Caco-2 (cell line): Measurements from ENCODE around the gene ATP9B. TPM values are rescaled to one million over a fixed set of nuclear protein-coding genes. Genes with fewer than 3 reads are reported as not detected.

Experiments used
- BruUV-seq: library from RNA; stranded (reverse); fragments of 400-500 nt; replicated peaks from 2 replicates; lab custom pipeline; 2021; lab: Mats Ljungman, UMichigan
- CTCF ChIA-PET: fragments of 300-600 bp; sonication (Branson Sonifier 250); formaldehyde crosslinking; loops from one replicate; lab custom pipeline; 2022; ENCODE audit warnings: antibody characterized with exemption; lab: Charles Lee
- POLR2A ChIA-PET: fragments of 300-600 bp; sonication (Branson Sonifier 250); formaldehyde crosslinking; loops from one replicate; lab custom pipeline; 2022; ENCODE audit warnings: antibody characterized with exemption; lab: Charles Lee
- DNase-seq, 2 experiments: peaks; one replicate each; pipeline versions ENCODE4 v3.0.0 to v3.0.0-alpha.2; 2020 to 2022
- H3K27me3 ChIP-seq: replicated peaks from 2 replicates; pipeline ENCODE4 v1.6.0; 2011; ENCODE audit warnings: low read length; ENCODE audit not compliant: control insufficient read depth, insufficient read depth
- H3K36me3 ChIP-seq: 2 replicates; pipeline ENCODE4 v1.5.1; 2011; ENCODE audit warnings: low read length; ENCODE audit not compliant: control insufficient read depth, insufficient read depth
- H3K4me1 ChIP-seq: fragments of 250-450 bp; sonication (Bioruptor Pico); 2 replicates; pipeline ENCODE4 v1.5.1; 2020; ENCODE audit warnings: mild to moderate bottlenecking
- H3K4me3 ChIP-seq: 2 replicates; pipeline ENCODE4 v1.5.1; 2011; ENCODE audit warnings: low read depth, mild to moderate bottlenecking, control low read depth, low read length
- H3K9me3 ChIP-seq: fragments of 250-450 bp; sonication (Bioruptor Pico); 2 replicates; pipeline ENCODE4 v1.5.1; 2020; ENCODE audit warnings: mild to moderate bottlenecking, moderate library complexity
- H3K27ac Mint-ChIP-seq: one replicate; pipeline ENCODE4 v1.8.0; 2022; ENCODE audit warnings: mixed read lengths; ENCODE audit not compliant: unreplicated experiment
- H3K27me3 Mint-ChIP-seq: one replicate; pipeline ENCODE4 v1.8.0; 2022; ENCODE audit warnings: mixed read lengths; ENCODE audit not compliant: insufficient read depth, unreplicated experiment
- H3K36me3 Mint-ChIP-seq: one replicate; pipeline ENCODE4 v1.8.0; 2022; ENCODE audit warnings: mild to moderate bottlenecking, mixed read lengths; ENCODE audit not compliant: insufficient read depth, unreplicated experiment
- H3K4me1 Mint-ChIP-seq: one replicate; pipeline ENCODE4 v1.8.0; 2022; ENCODE audit warnings: low read depth, mixed read lengths; ENCODE audit not compliant: unreplicated experiment
- H3K4me3 Mint-ChIP-seq: one replicate; pipeline ENCODE4 v1.8.0; 2022; ENCODE audit warnings: mild to moderate bottlenecking, moderate library complexity, mixed read lengths; ENCODE audit not compliant: unreplicated experiment
- H3K9me3 Mint-ChIP-seq: one replicate; pipeline ENCODE4 v1.8.0; 2022; ENCODE audit warnings: mixed read lengths; ENCODE audit not compliant: unreplicated experiment
- CTCF ChIP-seq, 2 experiments: fragments of 200-600 bp in 1 of 2; IDR thresholded peaks; 1 replicate in 1 of 2; 2 replicates in 1 of 2; pipeline versions ENCODE4 v1.5.1 to v1.8.0; 2011 to 2022; ENCODE audit warnings: antibody characterized with exemption in 1 of 2, control low read depth in 1 of 2, inconsistent platforms in 1 of 2, low read depth in 1 of 2, low read length in 1 of 2, mild to moderate bottlenecking in 1 of 2, moderate library complexity in 1 of 2; ENCODE audit not compliant: insufficient read depth in 1 of 2, severe bottlenecking in 1 of 2, unreplicated experiment in 1 of 2
- intact Hi-C: fragments of 100-400 bp; cut with micrococcal nuclease; formaldehyde crosslinking; loops from one replicate; pipeline ENCODE4 v1.10.0; 2022; ENCODE audit not compliant: unreplicated experiment
- total RNA-seq: library from RNA; stranded (reverse); gene quantifications from 2 replicates; pipeline ENCODE4 v1.2.3, GENCODE V29; 2022

Gene ATP9B
- total RNA-seq, 1 experiment from 2014 or later = 15.8 TPM

DNA sequence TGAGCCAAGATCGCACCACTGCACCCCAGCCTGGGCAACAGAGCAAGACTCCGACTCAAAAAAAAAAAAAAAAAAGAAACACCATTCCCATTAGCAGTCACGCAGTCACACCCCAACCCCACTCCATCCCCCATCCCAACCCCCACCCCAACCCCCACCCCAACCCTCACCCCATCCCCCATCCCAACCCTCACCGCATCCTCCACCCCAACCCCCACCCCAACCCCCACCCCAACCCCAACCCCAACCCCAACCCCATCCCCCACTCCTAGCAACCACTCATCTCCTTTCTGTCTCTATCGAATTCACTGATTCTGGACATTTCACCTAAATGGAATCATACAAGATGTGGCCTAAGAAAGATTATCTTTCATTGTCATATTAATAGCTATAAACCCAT, 25.9 kb upstream of the ATP9B start:
- no peaks in the 10 kb centered on the region for H3K36me3 ChIP-seq
- no peaks in the 10 kb centered on the region for H3K9me3 ChIP-seq
- Mint-ChIP-seq H3K27me3 (no peaks in the 10 kb centered on the region), H3K4me3 (no peak overlapping the region), H3K4me1 (no peaks in the 10 kb centered on the region), H3K9me3 (no peaks in the 10 kb centered on the region), H3K27ac (no peak overlapping the region), H3K36me3 (no peaks in the 10 kb centered on the region)
- no peak for TF ChIP-seq CTCF (IDR thresholded peaks at IDR 0.05; ENCODE audit: insufficient read depth in 1 of 2, low read depth in 1 of 2, low read length in 1 of 2, severe bottlenecking in 1 of 2, unreplicated experiment in 1 of 2)
- CTCF ChIA-PET = no interaction called here
- no peaks in the 10 kb centered on the region for H3K4me1 ChIP-seq
- H3K4me3 ChIP-seq = no peak overlapping the region
- intact Hi-C loops = no loop called here
- no peaks in the 10 kb centered on the region for H3K27me3 ChIP-seq
- POLR2A ChIA-PET = no interaction called here
- DNase-seq = no peak
- BruUV-seq = no TSS peak

DNA sequence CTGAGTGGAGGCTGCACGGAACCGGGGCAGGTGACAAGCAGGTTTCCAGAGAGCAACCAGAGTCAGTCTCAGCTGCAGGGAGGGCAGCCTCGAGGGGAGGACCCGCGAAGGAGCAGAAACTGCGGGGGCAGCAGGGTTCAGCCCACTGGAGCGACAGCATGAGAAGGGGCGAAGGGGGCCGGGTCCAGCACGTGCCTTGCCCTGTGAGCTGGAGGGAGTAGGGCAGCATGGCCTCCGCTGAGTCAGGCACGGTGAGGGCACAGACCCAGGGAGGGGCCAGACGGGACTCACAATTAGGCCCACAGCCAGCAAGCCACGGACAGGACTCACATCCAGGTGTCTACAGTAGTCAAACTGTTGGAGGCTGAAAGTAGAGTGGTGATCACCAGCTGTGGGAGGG, 22.7 kb upstream of the ATP9B start:
- TF ChIP-seq CTCF (IDR thresholded peaks at IDR 0.05; ENCODE audit: insufficient read depth in 1 of 2, low read depth in 1 of 2, low read length in 1 of 2, severe bottlenecking in 1 of 2, unreplicated experiment in 1 of 2) = no peak
- Mint-ChIP-seq H3K36me3 (no peaks in the 10 kb centered on the region), H3K27ac (no peak overlapping the region), H3K4me3 (no peak overlapping the region), H3K27me3 (no peaks in the 10 kb centered on the region), H3K4me1 (no peaks in the 10 kb centered on the region), H3K9me3 (no peaks in the 10 kb centered on the region)
- Histone ChIP-seq H3K4me1 (no peaks in the 10 kb centered on the region), H3K4me3 (no peak overlapping the region), H3K36me3 (no peaks in the 10 kb centered on the region), H3K27me3 (no peaks in the 10 kb centered on the region), H3K9me3 (no peaks in the 10 kb centered on the region)
- intact Hi-C loops = no loop called here
- POLR2A ChIA-PET = no interaction called here
- no peak for DNase-seq
- CTCF ChIA-PET = no interaction called here
- BruUV-seq = no TSS peak

DNA sequence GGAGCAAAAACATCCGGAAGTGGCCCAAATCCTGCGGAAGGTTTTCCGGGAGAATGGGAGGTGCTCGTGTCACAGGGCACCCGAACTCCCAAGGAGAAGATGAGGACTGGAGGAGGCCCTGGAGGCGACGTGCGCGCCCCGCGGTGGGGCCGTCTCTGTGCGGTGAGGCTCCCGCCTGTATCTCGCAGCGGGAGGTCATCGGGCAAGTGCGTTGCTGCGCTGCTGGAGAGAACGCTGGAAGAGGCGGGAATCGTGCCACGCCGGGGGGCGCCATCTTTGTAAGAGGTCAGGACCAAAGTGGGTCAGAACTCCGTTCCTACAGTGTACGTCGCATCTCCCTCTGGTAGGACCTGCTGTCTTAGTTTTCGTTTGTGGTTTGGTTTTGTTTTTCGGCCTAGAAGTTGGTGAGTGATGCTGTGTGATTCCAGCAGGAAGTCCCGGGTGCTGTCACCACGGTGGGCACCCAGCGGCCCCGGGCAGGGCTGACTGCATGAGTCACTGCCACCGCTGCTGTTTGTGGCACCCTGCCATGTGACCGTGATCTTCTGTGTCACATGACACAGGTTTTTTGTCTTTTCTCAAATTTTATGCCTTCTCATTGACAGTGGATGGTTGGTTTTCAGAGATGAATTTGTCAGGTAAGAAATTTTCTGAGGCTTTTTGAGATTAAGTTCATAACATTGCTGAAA, 21.5 kb upstream of the ATP9B start:
- Histone ChIP-seq H3K9me3 (no peaks in the 10 kb centered on the region), H3K4me1 (no peaks in the 10 kb centered on the region), H3K36me3 (no peaks in the 10 kb centered on the region), H3K27me3 (no peaks in the 10 kb centered on the region), H3K4me3 (no peak overlapping the region)
- ChIA-PET POLR2A (no interaction called here), CTCF (no interaction called here)
- no TSS peak for BruUV-seq
- Mint-ChIP-seq H3K27ac (no peak overlapping the region), H3K36me3 (no peaks in the 10 kb centered on the region), H3K27me3 (no peaks in the 10 kb centered on the region), H3K4me1 (no peaks in the 10 kb centered on the region), H3K4me3 (no peak overlapping the region), H3K9me3 (no peaks in the 10 kb centered on the region)
- no peak for DNase-seq
- no peak for TF ChIP-seq CTCF (IDR thresholded peaks at IDR 0.05; ENCODE audit: insufficient read depth in 1 of 2, low read depth in 1 of 2, low read length in 1 of 2, severe bottlenecking in 1 of 2, unreplicated experiment in 1 of 2)
- intact Hi-C loops = no loop called here
